Heart left ventricle (tissue), 16 donors: ENCODE measurements around the gene GLE1. TPM values are rescaled to one million over a fixed set of nuclear protein-coding genes. Genes with fewer than 3 reads are reported as not detected.

Experiments
- ATAC-seq, 4 donors: fragments of 200-7000 bp; cut with Tn5 transposase; one replicate each; pipeline ENCODE4 v1.9.1; 2020 to 2022; ENCODE audit warnings: moderate library complexity in 4 of 4, mild to moderate bottlenecking in 3 of 4, moderate number of reproducible peaks in 1 of 4
- DNase-seq, 5 donors: peaks; one replicate each; pipeline ENCODE4 v3.0.0-alpha.2; 2020
- H3K27ac ChIP-seq, 12 donors: fragments of 200-600 bp; sonication (generic) in 4 of 12; one replicate each; pipeline versions ENCODE4 v1.5.0 to v1.8.0; 2016 to 2022; ENCODE audit warnings: mild to moderate bottlenecking in 2 of 12
- H3K27me3 ChIP-seq, 9 donors: fragments of 200-600 bp; sonication (generic) in 2 of 9; one replicate each; pipeline versions ENCODE4 v1.5.1 to v1.8.0; 2016 to 2022; ENCODE audit warnings: mild to moderate bottlenecking in 3 of 9
- H3K36me3 ChIP-seq, 9 donors: fragments of 200-600 bp; sonication (generic) in 2 of 9; one replicate each; pipeline versions ENCODE4 v1.5.0 to v1.8.0; 2018 to 2022; ENCODE audit warnings: mild to moderate bottlenecking in 2 of 9
- H3K4me1 ChIP-seq, 12 donors: fragments of 200-600 bp; sonication (generic) in 4 of 12; one replicate each; pipeline versions ENCODE4 v1.5.0 to v1.8.0; 2016 to 2022; ENCODE audit warnings: mild to moderate bottlenecking in 3 of 12
- H3K4me3 ChIP-seq, 12 donors: fragments of 200-600 bp; sonication (generic) in 4 of 12; one replicate each; pipeline versions ENCODE4 v1.5.0 to v1.8.0; 2017 to 2022; ENCODE audit warnings: mild to moderate bottlenecking in 9 of 12, moderate library complexity in 4 of 12
- H3K9me3 ChIP-seq, 12 donors: fragments of 200-600 bp; sonication (generic) in 4 of 12; one replicate each; pipeline versions ENCODE4 v1.5.0 to v1.8.0; 2016 to 2022; ENCODE audit warnings: mild to moderate bottlenecking in 1 of 12
- POLR2A ChIP-seq, 2 donors: fragments of 450-650 bp; IDR thresholded peaks; one replicate each; pipeline ENCODE4 v1.6.1; 2017; ENCODE audit warnings: antibody characterized with exemption in 2 of 2, mild to moderate bottlenecking in 2 of 2, moderate library complexity in 2 of 2
- WGBS, 4 donors: extraction: QIAGEN DNeasy Blood & Tissue Kit in 2 of 4; methylation state at CpG; one replicate each; pipeline versions ENCODE4 v1.1.5 to v1.1.7; 2013 to 2018; 5-methylcytosine and 5-hydroxymethylcytosine counted together
- intact Hi-C, 10 donors: fragments of 100-400 bp; cut with DNase I; formaldehyde crosslinking; loops; one replicate each; pipeline versions ENCODE4 v1.11.1 to v1.14.2; 2022
- polyA plus RNA-seq, 2 donors: library from polyadenylated mRNA; stranded (reverse); fragments of 200-250 nt; gene quantifications; one replicate each; pipeline ENCODE4 v1.2.3, GENCODE V29; 2013
- total RNA-seq, 9 donors: library from RNA; depleted of rRNA in 2 of 9; stranded (reverse); fragments of >200 nt in 2 of 9; fragmentation: NEBNext Ultra II Directional in 3 of 9; extraction: Animal tissue kit (Norgen Biotek cat#: 25700) in 3 of 9; gene quantifications; one replicate each; pipeline versions ENCODE4 v1.1.0 to v1.2.4, GENCODE V29; 2016 to 2023
- TF ChIP-seq, protein P1 (sequence below), 12 donors: fragments of 200-600 bp; sonication (generic) in 4 of 12; IDR thresholded peaks; one replicate each; pipeline versions ENCODE4 v1.5.0 to v1.8.0; 2018 to 2022; ENCODE audit warnings: antibody characterized with exemption in 12 of 12, mild to moderate bottlenecking in 5 of 12
- donor health status: ischemic (EF 13 %, LVEDD 7.1; RV severe dilation, severe dysfunction).
- donor health status: healthy with polysubstance abuse.
- donor health status: DM: no; HTN: yes; CAD: no.
- donor health status: DM: no; HTN: no; CAD: no.
- donor health status: ischemic (EF 25% LVEDD 6.9; RV normal size, moderate dysfunction).
- donor health status: ischemic (EF 25% LVEDD 5.7; RV mildly dilated, moderate dysfunction).
- donor health status: healthy.
- donor health status: DM: yes; HTN: yes; CAD: no.
- donor health status: ischemic (EF 35%, LVEDD 5.7; RV mildly dilated, moderate dysfunction).
- donor health status: nonischemic (EF 11% LVEDD 7.7; RV severe dilation, severe dysfunction).
- donor health status: DM: yes; HTN: yes; CAD: no.
- donor health status: PGD.
- donor health status: ischemic (EF 29% LVEDD 5.4; RV normal size, mild dysfunction).
- donor health status: nonischemic (EF 23%, LVEDD 6.1; RV moderate dilation, normal function).

The GLE1 gene
- total and polyA plus RNA-seq, 11 donors, result 7.5 to 23.5 (median 19.9) TPM

- 13 to 42% (median 21%) methylated on average over 11 of the region's 11 CpGs for WGBS, 4 donors
- Histone ChIP-seq H3K27me3 (no peaks in the 10 kb centered on the region), H3K9me3 (no peaks in the 10 kb centered on the region), H3K4me3 (peak overlapping the region in 10 of 12 donors; percentile 77 to 98 (median 95)), H3K4me1 (peaks cover 8 to 61% (median 48%) of the 10 kb centered on the region in 12 donors), H3K36me3 (no peaks in the 10 kb centered on the region), H3K27ac (peak overlapping the region; percentile 92 to 100 (median 98))
- ATAC-seq, result peak; percentile 1 to 49 (median 15)
- DNase-seq, result peak; percentile 30 to 64 (median 48)
- TF ChIP-seq, protein P1, sequence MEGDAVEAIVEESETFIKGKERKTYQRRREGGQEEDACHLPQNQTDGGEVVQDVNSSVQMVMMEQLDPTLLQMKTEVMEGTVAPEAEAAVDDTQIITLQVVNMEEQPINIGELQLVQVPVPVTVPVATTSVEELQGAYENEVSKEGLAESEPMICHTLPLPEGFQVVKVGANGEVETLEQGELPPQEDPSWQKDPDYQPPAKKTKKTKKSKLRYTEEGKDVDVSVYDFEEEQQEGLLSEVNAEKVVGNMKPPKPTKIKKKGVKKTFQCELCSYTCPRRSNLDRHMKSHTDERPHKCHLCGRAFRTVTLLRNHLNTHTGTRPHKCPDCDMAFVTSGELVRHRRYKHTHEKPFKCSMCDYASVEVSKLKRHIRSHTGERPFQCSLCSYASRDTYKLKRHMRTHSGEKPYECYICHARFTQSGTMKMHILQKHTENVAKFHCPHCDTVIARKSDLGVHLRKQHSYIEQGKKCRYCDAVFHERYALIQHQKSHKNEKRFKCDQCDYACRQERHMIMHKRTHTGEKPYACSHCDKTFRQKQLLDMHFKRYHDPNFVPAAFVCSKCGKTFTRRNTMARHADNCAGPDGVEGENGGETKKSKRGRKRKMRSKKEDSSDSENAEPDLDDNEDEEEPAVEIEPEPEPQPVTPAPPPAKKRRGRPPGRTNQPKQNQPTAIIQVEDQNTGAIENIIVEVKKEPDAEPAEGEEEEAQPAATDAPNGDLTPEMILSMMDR (IDR thresholded peaks at IDR 0.05), result no peak
- no peak for TF ChIP-seq POLR2A (IDR thresholded peaks at IDR 0.05)
- intact Hi-C loops, result loop anchor here in 4 of 10 donors (5.0 kb wide), 2 partner anchors 49 to 94 kb away; partner anchors contain the start of genes GLE1 (in 2 of the 4) and ODF2 (in 2 of the 4)
These were observed 46.5 kb downstream of the GLE1 start for GRCh38 chr9:128550770-128551656.

GRCh38 chr9:128551657-128552152 is 47.2 kb downstream of the GLE1 start:
- no peaks in the 10 kb centered on the region for H3K27me3 ChIP-seq
- H3K27ac ChIP-seq, result peak overlapping the region; percentile 92 to 100 (median 98)
- H3K9me3 ChIP-seq, result no peaks in the 10 kb centered on the region
- intact Hi-C loops, result loop anchor here in 5 of 10 donors (1.0 to 5.0 kb wide), 4 partner anchors 47 to 95 kb away; partner anchors contain the start of genes GLE1 (in 3 of the 5) and ODF2 (in 3 of the 5)
- TF ChIP-seq POLR2A (IDR thresholded peaks at IDR 0.05), result peak in 1 of 2 donors; percentile 21
- TF ChIP-seq, protein P1 (IDR thresholded peaks at IDR 0.05), result no peak
- peaks cover 0 to under 1% (median 0%) of the 10 kb centered on the region in 9 donors for H3K36me3 ChIP-seq
- peaks cover 11 to 65% (median 52%) of the 10 kb centered on the region in 12 donors for H3K4me1 ChIP-seq
- DNase-seq (no peak), ATAC-seq (peak in 3 of 4 donors; percentile 76 to 87 (median 82))
- 5 to 8% (median 6%) methylated on average over 22 of the region's 22 CpGs for WGBS, 4 donors
- peak overlapping the region; percentile 77 to 98 (median 95) for H3K4me3 ChIP-seq

DNA sequence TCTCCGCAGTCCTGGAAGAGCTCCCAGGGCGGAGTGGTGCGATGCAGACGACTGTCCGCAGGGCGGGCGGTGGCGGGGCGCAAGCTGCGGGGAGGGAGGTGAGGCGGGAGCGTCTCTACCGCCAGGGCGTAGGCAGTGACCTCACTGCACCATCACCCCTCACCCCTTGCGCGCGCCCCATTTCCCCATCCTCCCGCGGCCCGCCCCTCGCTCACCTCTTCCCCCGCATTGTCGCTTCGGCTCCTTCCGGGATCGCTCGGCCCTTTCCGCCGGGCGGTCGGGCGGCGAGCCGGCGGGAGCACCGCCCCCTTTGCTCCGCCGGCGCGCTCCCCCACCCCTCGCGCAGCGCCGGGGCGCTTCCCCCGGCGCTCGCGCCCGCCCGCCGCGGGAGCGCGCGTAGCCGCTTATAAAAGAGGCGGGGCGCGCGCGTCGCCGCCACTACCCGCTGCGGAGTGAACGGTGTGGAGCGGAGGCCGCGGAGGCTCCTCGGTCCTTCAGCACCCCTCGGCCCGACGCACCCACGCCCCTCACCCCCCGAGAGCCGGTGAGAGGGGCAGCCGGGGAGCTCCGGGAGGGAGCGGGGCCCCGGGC is 47.7 kb downstream of the GLE1 start, which contains the start of gene SPTAN1:
Gene SPTAN1 (plus strand): TSS at position 435 of the 591 bp plus-strand sequence. CDS start 14,154 bp downstream, outside the sequence.
- H3K9me3 ChIP-seq, result no peaks in the 10 kb centered on the region
- no peaks in the 10 kb centered on the region for H3K27me3 ChIP-seq
- WGBS, 4 donors, result 1% methylated on average over 14 to 81 of the region's 81 CpGs
- DNase-seq (peak; percentile 92 to 96 (median 93)), ATAC-seq (peak; percentile 64 to 89 (median 84))
- peak within 1 kb of the TSS; percentile 77 to 98 (median 95) for H3K4me3 ChIP-seq
- H3K4me1 ChIP-seq, result peaks cover 16 to 71% (median 57%) of the 10 kb centered on the region in 12 donors
- TF ChIP-seq, protein P1 (IDR thresholded peaks at IDR 0.05), result no peak
- peak; percentile 83 to 99 for TF ChIP-seq POLR2A (IDR thresholded peaks at IDR 0.05)
- peak within 1 kb of the TSS; percentile 94 to 100 (median 98) for H3K27ac ChIP-seq
- H3K36me3 ChIP-seq, result peaks cover 0 to 6% (median 0%) of the 10 kb centered on the region in 9 donors
- intact Hi-C loops, result loop anchor here in 5 of 10 donors (1.0 to 5.0 kb wide), 4 partner anchors 47 to 96 kb away; partner anchors contain the start of genes GLE1 (in 3 of the 5) and ODF2 (in 3 of the 5)
